NCI-H1694 (cell line): ENCODE data around the gene MTCP1.

Source experiments
- DNase-seq: peaks from one replicate; lab custom pipeline; 2025; lab: John Stamatoyannopoulos, UW

Gene MTCP1

DNA sequence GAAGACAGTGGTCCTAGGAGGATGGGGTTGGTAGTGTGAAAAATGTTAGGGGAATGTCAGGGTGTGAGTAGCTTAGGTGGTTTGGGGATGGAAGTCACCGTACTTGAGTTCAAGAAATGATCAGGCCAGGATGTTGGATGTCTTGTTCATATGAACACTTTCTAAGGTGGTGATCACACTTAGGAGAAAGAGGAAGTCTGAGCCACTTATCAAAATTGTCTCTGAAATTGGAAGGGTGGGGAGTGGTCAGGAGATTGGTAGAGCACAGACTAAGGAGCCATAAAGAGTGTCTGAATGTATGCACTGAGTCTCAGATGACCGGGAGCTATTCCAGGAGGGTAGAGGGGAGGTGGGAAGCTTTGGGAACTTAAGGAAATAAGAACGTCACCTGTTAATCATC, 17.3 kb downstream of the MTCP1 start:
- DNase-seq, result no peak

DNA sequence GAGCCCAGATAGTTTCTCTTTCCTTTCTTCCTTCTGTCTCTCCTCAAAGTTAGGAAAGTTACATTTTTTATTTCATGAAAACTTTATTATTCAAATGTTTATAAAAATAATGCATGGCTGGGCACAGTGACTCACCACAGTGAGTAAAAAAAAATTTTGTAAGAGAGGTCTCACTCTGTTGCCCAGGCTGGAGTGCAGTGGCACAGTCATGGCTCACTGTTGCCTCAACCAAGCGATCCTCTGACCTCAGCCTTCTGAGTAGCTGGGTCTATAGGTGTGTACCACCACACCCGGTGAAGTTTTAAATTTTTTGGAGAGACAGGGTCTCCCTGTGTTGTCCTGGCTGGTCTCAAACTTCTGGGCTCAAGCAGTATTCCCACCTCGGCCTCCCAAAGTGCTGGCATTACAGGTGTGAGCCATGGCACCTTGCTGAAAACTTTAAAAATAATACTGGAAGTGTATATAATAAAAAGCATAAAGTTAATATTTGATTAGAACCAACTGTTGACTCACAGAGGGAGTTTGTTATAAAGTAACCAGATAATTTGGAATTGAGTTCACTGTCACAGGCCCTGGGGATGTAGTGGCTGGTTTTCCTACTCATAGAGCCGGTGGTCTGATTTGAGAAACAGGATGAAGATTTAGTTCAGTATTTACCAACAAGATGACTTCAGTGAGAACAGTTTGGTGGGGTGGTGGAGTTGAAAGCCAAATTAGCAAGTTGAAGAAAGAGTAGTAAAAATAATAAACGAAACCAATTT, 18.0 kb downstream of the MTCP1 start:
- DNase-seq, result no peak

DNA sequence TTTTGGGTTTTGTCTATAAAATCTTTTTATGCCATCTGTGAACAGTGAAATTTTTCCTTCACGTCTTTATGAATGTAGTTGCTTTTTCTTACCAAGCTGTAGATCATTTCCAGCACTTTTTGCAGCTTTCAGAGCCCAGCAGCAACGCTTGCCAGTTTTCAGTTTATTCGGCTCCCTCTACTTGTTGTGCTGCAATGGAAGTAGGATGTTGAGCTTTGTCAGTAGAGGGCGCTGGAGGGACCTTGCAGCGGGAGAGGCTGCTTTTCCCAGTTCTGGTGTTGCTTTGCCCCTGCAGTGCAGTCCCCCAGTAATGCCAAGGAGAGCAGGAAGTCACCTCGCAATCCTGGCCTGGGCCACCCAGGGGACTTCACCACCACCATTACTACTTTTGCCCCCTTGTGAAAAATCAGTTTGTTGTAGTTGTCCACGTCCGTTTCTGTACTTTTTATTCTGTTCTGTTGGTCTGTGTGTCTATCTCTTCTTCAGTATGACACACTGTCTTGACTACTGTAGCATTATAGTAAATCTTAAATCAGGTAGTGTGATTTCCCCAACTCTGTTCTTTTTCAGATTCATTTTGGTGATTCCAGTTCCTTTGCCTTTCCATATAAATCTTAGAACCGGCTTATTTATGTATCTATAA, 21.8 kb downstream of the MTCP1 start:
- peak; percentile 56 for DNase-seq

DNA sequence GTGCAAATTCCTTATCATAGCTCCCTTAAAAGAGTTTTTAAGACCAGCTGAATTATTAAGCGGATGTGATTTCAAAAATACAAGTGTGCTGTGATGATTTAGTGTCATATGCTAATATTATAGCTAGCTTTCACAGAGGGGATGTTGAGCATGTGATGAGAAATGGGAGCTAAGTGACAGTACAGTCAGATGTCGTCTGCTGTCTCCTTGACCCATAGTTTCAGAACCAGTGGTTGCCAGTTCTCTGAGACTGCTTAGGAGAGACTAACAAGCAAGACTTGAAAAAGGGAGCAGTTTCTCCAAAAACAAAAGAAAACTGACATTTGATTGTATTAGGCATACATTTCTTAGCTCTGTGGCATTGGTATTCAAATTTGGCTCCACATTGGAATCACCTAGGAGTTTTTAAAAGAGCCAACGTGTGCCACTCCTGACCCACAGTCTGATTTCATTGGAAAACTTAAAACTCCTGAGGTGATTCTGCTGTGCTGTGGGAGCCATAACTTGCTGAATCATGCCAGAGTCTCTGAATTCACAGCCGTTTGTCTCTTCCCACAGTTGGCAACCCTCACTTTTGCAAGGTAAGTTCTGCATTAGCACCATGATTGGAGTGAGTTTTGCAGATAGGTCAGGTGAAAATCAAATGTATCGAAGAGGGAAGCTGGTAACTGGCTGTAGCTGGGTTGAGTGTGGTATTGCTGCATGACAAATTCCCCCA, 24.0 kb downstream of the MTCP1 start:
- no peak for DNase-seq

DNA sequence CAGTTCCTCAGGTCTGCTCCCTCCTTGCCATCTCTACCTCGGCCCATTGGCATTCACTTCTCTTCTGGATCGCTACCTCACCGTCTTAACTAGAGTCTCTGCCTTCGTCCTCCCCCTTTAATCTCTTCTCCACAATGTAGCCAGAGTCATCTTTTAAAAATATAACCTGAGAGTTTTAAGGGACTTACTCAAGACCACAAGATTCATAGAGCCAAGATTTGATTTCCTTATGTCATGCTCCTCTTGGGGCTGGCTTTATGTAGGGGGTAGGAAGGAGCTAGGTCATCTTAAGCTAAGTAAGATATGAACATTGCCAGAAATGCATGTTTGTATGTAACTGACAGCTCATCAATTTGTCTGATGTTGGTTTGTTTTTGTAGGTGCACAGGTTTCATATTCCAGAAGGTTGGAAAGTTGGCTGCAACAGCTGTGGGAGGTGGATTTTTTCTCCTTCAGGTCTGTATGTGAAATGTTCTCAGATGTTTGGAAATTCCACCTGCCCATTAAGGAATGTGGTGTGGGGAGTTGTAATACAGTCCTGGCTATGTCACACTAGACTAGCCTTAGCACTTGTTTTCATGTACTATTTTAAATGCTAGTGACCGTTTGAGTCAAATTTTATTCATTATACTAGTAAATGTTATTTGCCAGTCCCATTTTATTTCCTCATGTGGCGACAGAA, 24.7 kb downstream of the MTCP1 start:
- no peak for DNase-seq

DNA sequence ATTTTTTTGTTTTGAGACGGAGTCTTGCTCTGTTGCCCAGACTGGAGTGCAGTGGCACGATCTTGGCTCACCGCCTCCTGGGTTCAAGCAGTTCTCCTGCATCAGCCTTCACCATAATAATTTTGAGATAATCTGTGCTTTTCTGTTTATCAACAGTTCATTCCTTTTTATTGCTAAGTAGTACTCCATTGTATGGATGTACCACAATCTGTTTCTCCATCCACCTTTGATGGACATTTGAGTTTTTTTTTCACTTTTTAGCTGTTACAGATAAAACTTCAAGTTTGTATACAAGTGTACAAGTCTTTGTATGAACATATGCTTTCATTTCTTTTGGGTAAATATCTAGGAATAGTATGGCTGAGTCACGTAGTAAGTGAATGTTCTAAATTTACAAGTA, 35.2 kb downstream of the MTCP1 start:
- DNase-seq, result no peak

DNA sequence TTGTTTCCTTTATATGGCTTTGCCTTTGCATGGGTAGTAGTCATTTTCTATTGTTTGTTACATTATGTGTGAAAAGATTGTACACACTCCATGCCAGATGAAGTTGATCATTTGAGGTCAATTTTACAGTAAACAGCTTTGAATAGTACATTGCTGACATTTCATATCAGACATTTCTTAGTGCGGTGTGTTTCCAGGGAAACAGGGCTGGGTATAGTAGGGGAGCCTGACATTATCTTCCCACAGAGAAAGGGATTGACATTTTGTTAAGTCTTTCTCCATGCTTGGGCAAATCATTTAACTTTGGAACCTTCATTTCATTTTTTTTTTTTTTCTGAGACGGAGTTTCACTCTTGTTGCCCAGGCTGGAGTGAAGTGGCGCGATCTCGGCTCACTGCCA, 39.3 kb downstream of the MTCP1 start:
- no peak for DNase-seq

DNA sequence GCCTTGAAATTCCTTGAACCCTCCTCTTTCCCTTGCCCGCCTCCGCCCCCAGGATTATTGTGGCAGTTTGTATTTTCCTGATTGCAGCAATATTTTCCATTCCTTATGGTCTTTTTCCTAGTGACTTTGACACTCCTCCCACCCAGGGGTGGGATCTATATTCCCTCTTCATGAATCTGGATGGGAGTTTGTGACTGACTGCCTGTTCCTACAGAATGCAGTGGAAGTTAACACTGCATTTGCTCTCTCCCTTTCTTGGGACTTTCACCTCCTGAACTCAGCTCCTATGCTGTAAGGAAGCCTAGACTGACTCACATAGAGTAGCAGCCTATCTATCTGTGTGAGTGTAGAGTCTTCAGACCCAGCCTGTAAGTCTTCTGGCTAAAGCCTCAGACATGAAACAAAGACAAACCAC, 42.1 kb downstream of the MTCP1 start:
- DNase-seq, result no peak

DNA sequence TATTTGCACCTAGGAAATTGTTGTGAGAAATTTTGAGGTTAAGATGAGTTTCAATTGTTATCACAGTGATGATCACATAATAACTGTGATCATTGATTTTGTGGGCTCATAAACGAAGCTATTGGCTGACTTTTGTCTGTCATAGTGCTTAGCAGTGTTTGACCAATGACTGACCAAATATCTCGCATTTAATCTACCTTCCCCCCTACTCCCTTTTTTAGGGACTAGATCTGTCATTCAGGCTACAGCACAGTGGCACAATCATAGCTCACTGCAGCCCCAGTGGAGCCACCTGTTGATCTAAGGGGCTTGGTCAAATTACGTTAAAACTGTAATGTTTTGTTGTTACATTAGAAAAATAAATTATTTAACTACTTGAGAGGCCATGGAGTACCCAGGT, 42.8 kb downstream of the MTCP1 start:
- no peak for DNase-seq

DNA sequence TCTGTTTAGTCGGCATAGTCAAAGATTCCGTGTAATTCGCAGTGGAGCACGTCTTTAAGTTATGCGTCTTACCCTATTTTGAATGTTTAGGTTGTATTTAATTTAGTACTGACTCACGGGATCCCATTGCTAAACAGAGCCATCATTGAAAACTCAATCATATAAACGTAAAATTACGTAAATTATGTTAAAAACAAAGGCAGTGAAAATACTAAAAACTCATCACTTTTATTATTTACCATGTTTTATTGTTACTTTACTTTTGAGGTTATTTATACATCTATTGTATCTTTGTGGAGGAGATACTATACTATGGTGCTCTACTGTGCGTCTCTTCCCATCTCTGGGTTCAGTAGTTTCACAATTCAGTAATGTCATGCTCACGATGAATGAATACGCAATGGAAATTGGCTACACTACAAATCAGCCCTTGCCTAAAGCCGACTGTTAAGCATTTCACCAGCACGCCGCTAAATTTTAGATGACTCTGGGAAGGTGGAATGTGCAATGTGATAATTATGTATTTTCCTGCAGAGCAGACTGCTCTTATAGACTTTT, 43.3 kb downstream of the MTCP1 start:
- DNase-seq, result peak; percentile 37

DNA sequence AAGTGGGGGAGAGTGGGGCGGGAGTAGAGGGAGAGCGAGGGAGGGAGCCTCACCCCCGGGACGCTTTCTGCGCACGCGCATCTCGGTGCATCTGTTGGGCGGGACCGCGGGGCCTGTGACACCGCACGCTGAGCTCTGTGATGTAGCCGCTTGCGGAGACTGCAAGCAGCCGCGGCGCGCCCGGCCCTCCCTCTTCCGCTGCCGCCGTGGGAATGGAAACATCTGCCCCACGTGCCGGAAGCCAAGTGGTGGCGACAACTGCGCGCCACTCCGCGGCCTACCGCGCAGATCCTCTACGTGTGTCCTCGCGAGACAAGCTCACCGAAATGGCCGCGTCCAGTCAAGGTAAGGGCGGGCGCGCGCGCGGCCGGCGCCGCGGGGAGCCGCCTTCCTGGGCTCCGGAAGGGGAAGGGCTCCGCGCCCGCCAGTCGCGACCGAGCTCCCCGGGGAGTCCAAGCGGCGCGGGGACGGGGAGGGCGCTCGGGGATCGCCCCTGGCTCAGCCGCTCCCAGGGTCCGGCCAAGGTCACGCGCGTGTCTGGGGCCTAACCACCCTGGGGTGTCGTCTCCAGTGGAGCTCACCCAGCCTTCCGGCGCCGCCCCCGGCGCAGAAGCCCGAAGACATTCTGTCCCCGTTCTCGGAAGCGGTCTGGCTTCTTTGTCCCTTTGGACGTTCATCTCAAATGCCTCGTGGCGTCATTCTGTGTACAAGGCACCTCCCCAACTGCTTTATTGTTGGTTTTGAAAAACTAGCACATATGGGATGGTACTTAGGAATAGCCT, 44.0 kb downstream of the MTCP1 start, which contains the start of gene FUNDC2:
Gene FUNDC2 (plus strand): TSS at position 118 of the 782 bp plus-strand sequence. CDS start 95 bp downstream, at position 213.
- DNase-seq, result peak; percentile 90

DNA sequence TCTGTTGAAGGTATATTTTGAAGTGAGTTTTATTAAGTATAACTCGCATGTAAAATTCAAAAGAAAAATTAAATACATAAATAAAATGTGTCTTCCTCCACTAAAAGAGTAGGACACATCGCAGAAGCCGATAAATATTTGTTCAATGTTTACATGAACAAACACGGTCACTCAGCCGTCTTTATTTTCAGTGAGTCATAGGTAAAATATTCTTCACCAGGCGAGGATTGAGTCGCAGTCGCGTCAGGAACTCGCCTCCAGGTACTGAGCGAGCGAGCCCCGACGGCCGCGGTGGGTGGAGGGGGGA, 44.6 kb downstream of the MTCP1 start:
- DNase-seq, result no peak

DNA sequence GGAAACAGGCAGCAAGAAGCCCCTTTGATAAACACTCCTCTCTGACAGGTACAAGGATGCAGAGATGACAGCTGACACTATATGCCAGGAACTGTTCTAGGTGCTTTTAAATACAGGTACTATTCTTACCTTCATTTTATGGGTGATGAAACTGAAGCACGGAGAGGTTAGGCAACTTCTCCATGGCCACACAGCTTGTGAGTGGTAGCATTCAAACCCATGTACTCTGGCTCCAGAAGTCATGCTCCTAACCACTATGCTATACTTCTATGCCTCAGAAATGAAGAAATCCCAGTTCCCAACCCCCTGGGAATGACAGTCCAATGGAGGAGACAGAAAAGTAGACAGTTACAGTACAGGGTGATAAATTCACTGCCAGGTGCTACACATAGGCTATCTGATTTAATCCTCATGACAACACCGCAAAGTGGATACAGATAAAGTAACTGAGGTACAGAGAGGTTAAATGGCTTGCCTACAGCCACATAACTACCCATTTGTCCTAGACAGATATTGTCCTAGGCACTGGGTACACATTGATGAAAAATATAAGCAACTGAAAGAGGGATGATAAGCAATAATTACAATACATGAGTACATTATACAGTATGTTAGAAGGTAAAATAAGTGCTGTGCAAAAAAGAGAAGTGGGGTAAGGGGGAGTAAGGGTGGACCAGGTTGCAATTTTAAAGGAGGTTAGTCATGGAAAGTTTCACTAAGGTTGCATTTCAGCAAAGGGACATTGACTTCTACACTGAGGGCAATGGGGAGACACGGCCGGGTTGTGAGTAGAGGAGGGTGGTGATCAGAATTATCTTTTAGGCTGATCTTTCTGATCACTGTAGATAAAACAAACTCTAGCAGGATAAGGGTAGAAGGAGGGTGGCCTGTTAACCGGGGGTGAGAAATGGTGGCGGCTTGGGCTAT, 46.8 kb downstream of the MTCP1 start:
- DNase-seq, result no peak

DNA sequence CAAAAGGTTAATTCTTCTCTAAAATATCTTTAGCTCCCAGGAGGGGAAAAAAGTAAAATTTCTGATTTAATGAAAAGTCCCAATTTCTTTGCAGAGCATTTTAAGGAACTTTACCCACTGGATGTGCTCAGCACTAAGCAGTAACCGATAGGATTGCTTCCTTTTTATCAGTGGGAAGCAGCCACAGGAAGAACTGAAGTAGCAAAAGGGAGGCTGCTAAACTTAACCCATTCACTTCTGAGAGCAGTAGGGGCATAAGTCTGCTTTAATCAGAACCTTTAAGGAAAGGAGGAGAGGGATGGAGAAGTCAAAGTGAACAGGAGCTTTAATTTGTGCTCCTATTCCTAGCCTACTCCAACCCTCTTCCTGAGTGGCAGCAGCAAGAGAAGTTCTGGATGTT, 48.4 kb downstream of the MTCP1 start, which contains the start of gene F8:
Gene F8 (minus strand): TSS at position 139 of the 400 bp plus-strand sequence. CDS start 171 bp downstream, outside the sequence.
- DNase-seq, result no peak

DNA sequence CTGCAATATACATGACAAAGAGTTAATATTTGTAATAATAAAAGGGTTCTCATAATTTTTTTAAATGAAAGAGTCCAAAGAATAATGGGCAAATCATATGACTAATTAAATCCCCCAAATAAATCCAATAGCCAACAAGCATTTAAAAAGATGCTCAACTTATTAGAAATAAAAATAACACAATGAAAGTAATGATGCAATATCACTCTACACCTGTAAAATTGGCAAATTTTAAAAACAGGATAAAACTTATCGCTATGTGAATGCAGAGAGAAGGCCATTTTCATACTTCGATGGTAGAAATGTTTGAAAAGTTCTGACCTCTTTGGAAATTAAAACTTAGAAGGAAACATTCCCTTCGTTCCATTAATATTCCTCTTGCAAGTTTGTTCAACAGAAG, 50.3 kb downstream of the MTCP1 start:
- no peak for DNase-seq
